SK-N-SH (cell line): ENCODE results near the gene HSPA4L. TPM values are rescaled to one million over a fixed set of nuclear protein-coding genes. Genes with fewer than 3 reads are reported as not detected.

Experiments used
- CTCF ChIA-PET: fragments of 300-600, 350-600 bp; formaldehyde crosslinking; extraction: SDS; loops from one replicate; lab custom pipeline; 2021; lab: Yijun Ruan, JAX
- POLR2A ChIA-PET: fragments of 350-600 bp; sonication (Branson Sonifier 250); formaldehyde crosslinking; extraction: SDS; loops from one replicate; lab custom pipeline; 2020; ENCODE audit warnings: antibody characterized with exemption, inconsistent platforms; lab: Yijun Ruan, JAX
- DNase-seq: peaks from one replicate; pipeline ENCODE4 v3.0.0; 2012
- H2AFZ ChIP-seq: fragments of 200-600 bp; sonication (generic); 2 replicates; pipeline ENCODE4 v1.8.1; 2016; ENCODE audit warnings: antibody characterized with exemption, mild to moderate bottlenecking, low read depth
- H3F3A ChIP-seq: fragments of 200-600 bp; sonication (generic); replicated peaks from 2 replicates; pipeline ENCODE3; 2016; ENCODE audit warnings: antibody characterized with exemption, mild to moderate bottlenecking; ENCODE audit not compliant: insufficient read depth
- H3K27ac ChIP-seq, 2 experiments: fragments of 200-500 bp in 1 of 2; fragments of 200-600 bp in 1 of 2; sonication (Bioruptor generic) in 1 of 2; sonication (generic), shearing (Covaris generic) in 1 of 2; 2 replicates each; pipeline versions ENCODE4 v1.5.1 to v1.6.1; 2014 to 2016; ENCODE audit warnings: low read depth in 2 of 2, inconsistent platforms in 1 of 2, low read length in 1 of 2, mild to moderate bottlenecking in 1 of 2, mixed read lengths in 1 of 2
- H3K27me3 ChIP-seq: fragments of 200-600 bp; sonication (generic), shearing (Covaris generic); 2 replicates; pipeline ENCODE4 v1.6.1; 2016; ENCODE audit warnings: mixed run types; ENCODE audit not compliant: insufficient read depth
- H3K36me3 ChIP-seq, 2 experiments: fragments of 200-500 bp in 1 of 2; fragments of 200-600 bp in 1 of 2; sonication (Bioruptor generic) in 1 of 2; sonication (generic) in 1 of 2; replicated peaks in 1 of 2; 2 replicates each; pipeline versions ENCODE3 to v1.5.1; 2014 to 2016; ENCODE audit warnings: low read length in 1 of 2, mild to moderate bottlenecking in 1 of 2; ENCODE audit not compliant: insufficient read depth in 2 of 2, control insufficient read depth in 1 of 2
- H3K4me1 ChIP-seq, 2 experiments: fragments of 200-500 bp in 1 of 2; fragments of 200-600 bp in 1 of 2; sonication (Bioruptor generic) in 1 of 2; sonication (generic), shearing (Covaris generic) in 1 of 2; 2 replicates each; pipeline versions ENCODE4 v1.5.1 to v1.6.1; 2014 to 2016; ENCODE audit warnings: low read depth in 1 of 2, low read length in 1 of 2, mixed run types in 1 of 2; ENCODE audit not compliant: insufficient read depth in 2 of 2, control insufficient read depth in 1 of 2
- H3K4me2 ChIP-seq: fragments of 200-600 bp; sonication (generic), shearing (Covaris generic); 2 replicates; pipeline ENCODE4 v1.6.1; 2017; ENCODE audit warnings: mixed run types
- H3K4me3 ChIP-seq, 2 experiments: fragments of 200-500 bp in 1 of 2; fragments of 200-600 bp in 1 of 2; sonication (Bioruptor generic) in 1 of 2; sonication (generic), shearing (Covaris generic) in 1 of 2; 2 replicates each; pipeline versions ENCODE4 v1.5.1 to v1.8.1; 2014 to 2016; ENCODE audit warnings: low read depth in 2 of 2, inconsistent platforms in 1 of 2, low read length in 1 of 2, mild to moderate bottlenecking in 1 of 2, mixed read lengths in 1 of 2, moderate library complexity in 1 of 2
- H3K79me2 ChIP-seq: fragments of 200-600 bp; sonication (generic); 2 replicates; pipeline ENCODE4 v1.8.1; 2017; ENCODE audit warnings: mild to moderate bottlenecking; ENCODE audit not compliant: insufficient read depth
- H3K9ac ChIP-seq: fragments of 200-600 bp; sonication (generic); 2 replicates; pipeline ENCODE4 v1.6.1; 2017; ENCODE audit warnings: mixed run types
- H3K9me2 ChIP-seq: fragments of 200-600 bp; sonication (generic); 2 replicates; pipeline ENCODE4 v1.6.1; 2017; ENCODE audit warnings: mixed run types
- H3K9me3 ChIP-seq: fragments of 200-600 bp; sonication (generic); 2 replicates; pipeline ENCODE4 v1.6.1; 2017; ENCODE audit warnings: mixed run types, mild to moderate bottlenecking, moderate library complexity
- H4K20me1 ChIP-seq: fragments of 200-600 bp; sonication (generic); 2 replicates; pipeline ENCODE4 v1.6.1; 2017; ENCODE audit warnings: mild to moderate bottlenecking, mixed run types; ENCODE audit not compliant: insufficient read depth
- CHD2 ChIP-seq: fragments of 150-350 bp; IDR thresholded peaks from 2 replicates; pipeline ENCODE4 v1.6.1; 2018; ENCODE audit warnings: low read length; ENCODE audit not compliant: partially characterized antibody
- CTCF ChIP-seq: fragments of 200-600 bp; sonication (generic); IDR thresholded peaks from 2 replicates; pipeline ENCODE4 v1.6.1; 2017; ENCODE audit warnings: antibody characterized with exemption, mild to moderate bottlenecking, moderate library complexity
- ELF1 ChIP-seq: IDR thresholded peaks from 2 replicates; pipeline ENCODE4 v1.4.0; 2012
- EP300 ChIP-seq, 2 experiments: IDR thresholded peaks; 2 replicates each; pipeline versions ENCODE4 v1.4.0 to v1.6.1; 2012; ENCODE audit warnings: borderline replicate concordance in 1 of 2, low read depth in 1 of 2, low read length in 1 of 2
- EZH2phosphoT487 ChIP-seq: fragments of 200-600 bp; sonication (generic); IDR thresholded peaks from 2 replicates; pipeline ENCODE4 v1.6.1; 2017; ENCODE audit warnings: low read depth, mixed run types, mild to moderate bottlenecking, antibody characterized with exemption, moderate library complexity, borderline replicate concordance
- GABPA ChIP-seq: IDR thresholded peaks from 2 replicates; pipeline ENCODE4 v1.4.0; 2012; ENCODE audit warnings: low read depth, mild to moderate bottlenecking
- GATA2 ChIP-seq: sonication (generic); formaldehyde crosslinking; IDR thresholded peaks from 2 replicates; pipeline ENCODE4 v1.5.0; 2020; ENCODE audit warnings: mild to moderate bottlenecking, missing genetic modification reagents
- NFIC ChIP-seq: IDR thresholded peaks from 2 replicates; pipeline ENCODE4 v1.4.0; 2012; ENCODE audit warnings: borderline replicate concordance
- NRF1 ChIP-seq: IDR thresholded peaks from 2 replicates; pipeline ENCODE4 v1.6.1; 2012; ENCODE audit warnings: low read depth, mild to moderate bottlenecking, low read length
- RCOR1 ChIP-seq: fragments of 150-350 bp; IDR thresholded peaks from 2 replicates; pipeline ENCODE4 v1.6.1; 2017; ENCODE audit warnings: antibody characterized with exemption, low read length
- RXRA ChIP-seq: IDR thresholded peaks from 2 replicates; pipeline ENCODE4 v1.4.0; 2012; ENCODE audit warnings: low read depth, mild to moderate bottlenecking, borderline replicate concordance
- TCF12 ChIP-seq: IDR thresholded peaks from 2 replicates; pipeline ENCODE4 v1.4.0; 2012
- WGBS: methylation state at CpG from one replicate; pipeline ENCODE4 v1.1.6; 2017; ENCODE audit warnings: low lambda C conversion rate; 5-methylcytosine and 5-hydroxymethylcytosine counted together
- polyA plus RNA-seq, 3 experiments: library from polyadenylated mRNA; depleted of rRNA; stranded (reverse); fragments of >200 nt; gene quantifications; 2 replicates each; pipeline ENCODE4 v1.2.3, GENCODE V29; 2012
- TF ChIP-seq, protein P1 (sequence below): IDR thresholded peaks from 2 replicates; pipeline ENCODE4; 2012
- TF ChIP-seq, protein P2 (sequence below): fragments of 150-350 bp; IDR thresholded peaks from 2 replicates; pipeline ENCODE4 v1.6.1; 2016; ENCODE audit warnings: mild to moderate bottlenecking, low read depth, low read length

The HSPA4L gene
- polyA plus RNA-seq, 1 of the 3 experiments (the other 2 are of a cell fraction), result 1.6 TPM

DNA sequence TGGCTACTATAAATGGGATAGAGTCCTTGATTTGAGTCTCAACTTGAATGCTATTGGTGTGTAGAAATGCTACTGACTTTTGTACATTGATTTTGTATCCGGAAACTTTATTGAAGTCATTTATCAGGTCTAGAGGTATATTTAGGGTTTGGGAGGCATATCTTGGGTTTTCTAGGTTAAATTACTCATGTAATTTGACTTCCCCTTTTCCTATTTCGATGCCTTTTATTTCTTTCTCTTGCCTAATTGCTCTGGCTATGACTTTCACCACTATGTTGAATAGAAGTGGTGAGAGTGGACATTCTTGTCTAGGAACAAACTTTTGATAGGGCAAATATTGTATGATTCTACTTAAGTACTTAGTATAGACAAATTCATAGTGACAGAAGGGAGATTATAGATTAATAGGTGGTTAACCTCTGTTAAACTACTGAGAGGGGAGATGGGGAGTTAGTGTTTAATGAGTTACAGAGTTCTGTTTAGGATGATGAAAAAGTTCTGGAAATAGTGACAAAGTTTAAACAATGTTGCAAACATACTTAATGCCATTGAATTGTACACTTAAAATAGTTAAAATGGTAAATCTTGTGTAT, 22.8 kb upstream of the HSPA4L start:
- Histone ChIP-seq H3K9me3 (0 out of 2 replicates have a peak, but pooled peaks cover 2% of the 10 kb centered on the region), H3K27me3 (no peaks in the 10 kb centered on the region), H2AFZ (no peak overlapping the region), H3K36me3 (no peaks in the 10 kb centered on the region), H3K4me3 (no peak overlapping the region), H3K79me2 (no peaks in the 10 kb centered on the region), H4K20me1 (no peaks in the 10 kb centered on the region), H3K9ac (no peak overlapping the region), H3F3A (no peaks in the 10 kb centered on the region), H3K9me2 (no peaks in the 10 kb centered on the region), H3K27ac (no peak overlapping the region), H3K4me1 (no peaks in the 10 kb centered on the region), H3K4me2 (no peak overlapping the region)
- TF ChIP-seq NFIC (no peak), RXRA (no peak), TCF12 (no peak), GATA2 (CRISPR knock-in tag) (no peak), RCOR1 (no peak), ELF1 (no peak), CTCF (no peak), GABPA (no peak)
- 49% methylated on average over 2 of the region's 2 CpGs for WGBS
- ChIA-PET CTCF (no interaction called here), POLR2A (no interaction called here)
- no peak for DNase-seq

GRCh38 chr4:127759893-127760292, 22.2 kb upstream of the HSPA4L start:
- H3K9me2 ChIP-seq, result no peaks in the 10 kb centered on the region
- H3K4me3 ChIP-seq, result no peak overlapping the region
- H3K4me2 ChIP-seq, result no peak overlapping the region
- H3K36me3 ChIP-seq, result no peaks in the 10 kb centered on the region
- no peak overlapping the region for H3K9ac ChIP-seq
- 42% methylated on average over 3 of the region's 3 CpGs for WGBS
- 0 out of 2 replicates have a peak, but pooled peaks cover 2% of the 10 kb centered on the region for H3K9me3 ChIP-seq
- CTCF ChIA-PET, result no interaction called here
- no peaks in the 10 kb centered on the region for H3K79me2 ChIP-seq
- no peak for TF ChIP-seq CHD2
- no peak overlapping the region for H2AFZ ChIP-seq
- H3K4me1 ChIP-seq, result no peaks in the 10 kb centered on the region
- no peak for DNase-seq
- H3F3A ChIP-seq, result no peaks in the 10 kb centered on the region
- no peak overlapping the region for H3K27ac ChIP-seq
- no peaks in the 10 kb centered on the region for H3K27me3 ChIP-seq
- no peaks in the 10 kb centered on the region for H4K20me1 ChIP-seq
- POLR2A ChIA-PET, result no interaction called here

GRCh38 chr4:127771535-127772275, 10.4 kb upstream of the HSPA4L start:
- Histone ChIP-seq H3K9me2 (no peaks in the 10 kb centered on the region), H3K27me3 (no peaks in the 10 kb centered on the region), H3K36me3 (no peaks in the 10 kb centered on the region), H3K4me3 (no peak overlapping the region), H3F3A (peaks cover 6% of the 10 kb centered on the region), H4K20me1 (no peaks in the 10 kb centered on the region), H3K9me3 (no peaks in the 10 kb centered on the region), H3K4me2 (no peak overlapping the region), H3K79me2 (no peaks in the 10 kb centered on the region), H3K4me1 (no peaks in the 10 kb centered on the region; a peak in 1 of 4 replicates), H3K9ac (no peak overlapping the region), H3K27ac (peak overlapping the region in 1 of 2 experiments; percentile 34; a peak in 2 of 4 replicates), H2AFZ (peak overlapping the region; percentile 27; the same call in 1 of the 2 replicates)
- WGBS, result 18% methylated on average over 4 of the region's 4 CpGs
- DNase-seq, result peak; percentile 40
- POLR2A ChIA-PET, result no interaction called here
- CTCF ChIA-PET, result no interaction called here
- TF ChIP-seq, protein P1, sequence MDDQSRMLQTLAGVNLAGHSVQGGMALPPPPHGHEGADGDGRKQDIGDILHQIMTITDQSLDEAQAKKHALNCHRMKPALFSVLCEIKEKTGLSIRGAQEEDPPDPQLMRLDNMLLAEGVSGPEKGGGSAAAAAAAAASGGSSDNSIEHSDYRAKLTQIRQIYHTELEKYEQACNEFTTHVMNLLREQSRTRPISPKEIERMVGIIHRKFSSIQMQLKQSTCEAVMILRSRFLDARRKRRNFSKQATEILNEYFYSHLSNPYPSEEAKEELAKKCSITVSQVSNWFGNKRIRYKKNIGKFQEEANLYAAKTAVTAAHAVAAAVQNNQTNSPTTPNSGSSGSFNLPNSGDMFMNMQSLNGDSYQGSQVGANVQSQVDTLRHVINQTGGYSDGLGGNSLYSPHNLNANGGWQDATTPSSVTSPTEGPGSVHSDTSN, result no peak
- peak in 1 of 2 experiments; percentile 52; a peak in 1 of 4 replicates for TF ChIP-seq EP300 (IDR thresholded peaks at IDR 0.05; ENCODE audit: borderline replicate concordance in 1 of 2, low read depth in 1 of 2, low read length in 1 of 2)
- no peak for TF ChIP-seq EZH2phosphoT487
- TF ChIP-seq, protein P2, sequence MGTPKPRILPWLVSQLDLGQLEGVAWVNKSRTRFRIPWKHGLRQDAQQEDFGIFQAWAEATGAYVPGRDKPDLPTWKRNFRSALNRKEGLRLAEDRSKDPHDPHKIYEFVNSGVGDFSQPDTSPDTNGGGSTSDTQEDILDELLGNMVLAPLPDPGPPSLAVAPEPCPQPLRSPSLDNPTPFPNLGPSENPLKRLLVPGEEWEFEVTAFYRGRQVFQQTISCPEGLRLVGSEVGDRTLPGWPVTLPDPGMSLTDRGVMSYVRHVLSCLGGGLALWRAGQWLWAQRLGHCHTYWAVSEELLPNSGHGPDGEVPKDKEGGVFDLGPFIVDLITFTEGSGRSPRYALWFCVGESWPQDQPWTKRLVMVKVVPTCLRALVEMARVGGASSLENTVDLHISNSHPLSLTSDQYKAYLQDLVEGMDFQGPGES, result no peak
- no peak for TF ChIP-seq NRF1
- TF ChIP-seq GATA2 (CRISPR knock-in tag), result peak; percentile 73
